CD4-positive, alpha-beta T cell treated with Interleukin-12 subunit alpha and Interleukin-12 subunit beta, for 1 hour (primary cell): Measurements from ENCODE around the gene PPP2R3C.
"Not testable (repeated sequence)": the region's sequence is repeated elsewhere in the genome, so short reads cannot be mapped to it uniquely, and the experiment has no call there.

Experiments used
- DNase-seq: peaks from one replicate; pipeline ENCODE4 v3.0.0-alpha.2; 2020

Gene PPP2R3C

DNA sequence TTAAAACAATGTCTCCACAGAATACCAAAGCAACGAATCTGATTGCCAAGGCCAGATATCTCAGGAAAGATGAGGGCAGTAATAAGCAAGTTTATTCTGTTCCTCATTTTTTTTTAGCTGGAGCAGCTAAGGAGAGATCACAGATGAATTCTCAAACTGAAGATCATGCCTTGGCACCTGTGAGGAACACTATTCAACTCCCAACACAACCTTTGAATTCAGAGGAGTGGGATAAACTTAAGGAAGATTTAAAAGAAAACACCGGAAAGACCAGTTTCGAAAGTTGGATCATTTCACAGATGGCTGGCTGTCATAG lies 1.6 kb upstream of the PPP2R3C start:
- DNase-seq = no peak

DNA sequence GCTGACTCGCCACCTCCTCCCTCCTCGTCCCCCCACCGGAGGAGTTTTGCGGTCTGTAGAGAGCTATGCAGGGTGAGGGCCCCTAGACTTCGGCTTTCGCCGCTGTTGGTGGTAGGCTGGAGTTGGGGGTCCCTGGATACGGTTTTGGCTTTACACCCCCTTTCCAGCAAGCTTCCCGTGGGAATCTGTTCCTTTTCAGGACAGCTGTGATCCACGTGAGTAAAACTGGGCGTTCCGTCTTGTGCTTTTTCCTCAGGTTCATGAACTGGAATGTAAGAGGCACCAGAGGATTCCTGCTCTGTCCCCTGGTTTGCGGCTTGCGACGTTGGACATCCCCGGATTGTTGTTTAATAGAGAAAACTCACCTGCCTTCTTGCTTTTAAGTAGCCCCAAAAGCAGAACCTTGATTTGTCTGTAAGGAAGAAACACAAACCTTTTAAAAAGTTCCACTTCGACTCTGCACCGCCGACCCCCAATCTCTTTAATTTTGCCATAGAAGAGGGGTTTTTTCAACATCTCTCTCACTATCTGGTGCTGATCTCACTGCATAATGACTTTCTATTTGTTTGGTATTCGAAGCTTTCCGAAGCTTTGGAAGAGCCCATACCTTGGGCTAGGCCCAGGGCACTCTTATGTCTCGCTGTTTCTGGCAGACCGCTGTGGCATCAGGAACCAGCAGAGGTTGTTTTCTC lies 1.1 kb upstream of the PPP2R3C start:
- DNase-seq = no peak

- DNase-seq = peak; percentile 12
Observed at GRCh38 chr14:35121026-35121886, 534 bp downstream of the PPP2R3C start.

DNA sequence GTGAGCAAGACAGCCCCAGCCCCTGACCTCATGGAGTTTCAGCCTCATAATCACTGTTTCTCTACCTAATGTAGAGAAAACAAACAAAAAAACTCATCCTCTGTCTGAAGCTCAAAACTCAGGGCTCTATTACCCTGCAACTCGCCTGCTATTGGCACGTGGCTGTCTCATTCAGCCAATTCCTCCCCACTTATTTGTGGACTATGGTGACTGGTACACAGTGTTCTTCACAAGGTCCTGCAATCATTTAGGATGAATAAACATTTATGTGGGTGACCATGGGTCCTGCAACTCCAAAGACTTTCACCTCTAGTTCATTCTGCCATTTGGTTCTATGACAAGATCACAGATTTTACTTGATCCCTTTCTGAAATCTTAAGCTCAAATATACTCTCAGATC lies 4.7 kb downstream of the PPP2R3C start:
- DNase-seq = no peak

- no peak for DNase-seq
Observed at GRCh38 chr14:35116242-35116641, 5.5 kb downstream of the PPP2R3C start.

DNA sequence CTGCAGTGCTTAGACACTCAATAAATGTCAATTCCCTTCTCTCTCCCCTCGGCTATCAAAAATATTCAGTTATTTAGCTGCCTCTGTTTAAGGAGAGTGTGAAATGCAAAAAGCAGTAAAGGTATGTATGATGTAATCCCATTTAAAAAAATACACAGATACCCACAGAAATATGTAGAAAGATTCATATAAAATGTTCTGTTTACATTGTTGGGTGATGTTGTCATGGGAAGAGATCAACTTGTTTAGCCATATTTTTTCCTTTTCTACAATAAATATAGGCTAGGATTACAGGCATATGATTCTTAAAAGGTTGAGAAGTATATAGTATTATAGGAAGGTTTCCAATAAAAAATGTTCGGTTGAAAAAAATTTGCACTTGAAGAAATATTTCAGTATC lies 7.8 kb downstream of the PPP2R3C start:
- no peak for DNase-seq

- DNase-seq = no peak
Observed at GRCh38 chr14:35113308-35113950, 8.4 kb downstream of the PPP2R3C start.

GRCh38 chr14:35112641-35113040 lies 9.1 kb downstream of the PPP2R3C start:
- DNase-seq = no peak

DNA sequence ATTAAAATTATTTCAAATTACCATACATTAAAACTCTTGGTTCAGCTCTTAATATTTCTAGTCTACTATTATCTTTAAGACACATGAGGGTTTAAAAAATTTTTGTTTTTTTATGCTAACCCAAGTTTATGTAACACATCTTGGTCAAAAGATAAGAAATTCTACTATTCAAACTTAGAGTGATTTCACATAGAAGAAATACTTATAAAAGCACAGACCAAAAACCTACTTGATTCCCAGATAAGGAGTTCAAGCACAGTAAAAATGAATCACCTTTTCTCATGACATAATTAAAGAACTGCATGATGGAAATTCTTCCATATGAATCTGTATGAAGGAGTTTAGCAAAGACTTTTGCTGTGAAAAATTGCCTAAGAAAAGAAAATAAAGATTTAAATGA lies 13.9 kb downstream of the PPP2R3C start:
- DNase-seq = no peak

GRCh38 chr14:35094645-35095044 lies 27.1 kb downstream of the PPP2R3C start:
- DNase-seq = not testable (repeated sequence)

- no peak for DNase-seq
Observed at GRCh38 chr14:35088514-35088913, 33.3 kb downstream of the PPP2R3C start.

DNA sequence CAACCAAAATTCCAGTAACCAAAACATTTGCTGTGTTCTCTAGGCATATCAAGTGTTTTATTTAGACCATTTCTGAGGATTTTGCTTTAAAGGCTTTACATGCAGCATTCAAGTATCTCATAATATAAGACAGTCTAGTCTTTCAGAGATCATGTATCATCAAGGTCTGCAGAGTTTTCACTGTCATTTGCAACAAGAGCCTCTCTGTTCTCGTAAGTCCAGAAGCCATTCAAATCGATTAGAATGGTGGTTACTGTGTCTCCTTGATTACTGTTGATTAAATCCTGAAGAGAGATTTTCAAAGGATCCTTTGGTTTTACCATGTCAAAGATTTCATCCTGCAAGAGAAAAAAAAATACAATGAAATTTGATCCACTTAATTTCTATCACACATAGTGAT lies 36.3 kb downstream of the PPP2R3C start:
- no peak for DNase-seq

DNA sequence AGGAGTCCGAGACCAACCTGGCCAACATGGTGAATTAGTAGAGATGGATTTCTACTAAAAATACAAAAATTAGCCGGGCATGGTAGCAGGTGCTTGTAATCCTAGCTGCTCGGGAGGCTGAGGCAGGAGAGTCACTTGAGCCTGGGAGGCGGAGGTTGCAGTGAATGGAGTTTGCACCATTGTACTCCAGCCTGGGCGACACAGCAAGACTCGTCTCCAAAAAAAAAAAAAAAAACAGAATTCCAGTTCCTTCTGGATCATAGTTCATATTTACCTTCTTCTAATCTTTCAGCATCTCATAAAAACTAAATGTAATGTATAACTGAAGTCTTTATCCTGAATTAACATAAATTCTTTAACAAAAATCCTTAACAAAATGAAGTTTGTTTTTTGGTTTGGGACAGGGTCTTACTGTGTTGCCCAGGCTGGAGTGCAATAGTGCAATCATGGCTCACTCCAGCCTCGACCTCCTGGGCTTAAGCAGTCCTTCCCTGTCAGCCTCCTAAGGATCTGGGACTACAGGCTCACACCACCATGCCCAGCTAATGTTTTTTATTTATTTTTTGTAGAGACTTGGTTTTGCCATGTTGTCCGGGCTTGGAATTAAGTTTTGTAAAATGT lies 38.1 kb downstream of the PPP2R3C start:
- DNase-seq = no peak

DNA sequence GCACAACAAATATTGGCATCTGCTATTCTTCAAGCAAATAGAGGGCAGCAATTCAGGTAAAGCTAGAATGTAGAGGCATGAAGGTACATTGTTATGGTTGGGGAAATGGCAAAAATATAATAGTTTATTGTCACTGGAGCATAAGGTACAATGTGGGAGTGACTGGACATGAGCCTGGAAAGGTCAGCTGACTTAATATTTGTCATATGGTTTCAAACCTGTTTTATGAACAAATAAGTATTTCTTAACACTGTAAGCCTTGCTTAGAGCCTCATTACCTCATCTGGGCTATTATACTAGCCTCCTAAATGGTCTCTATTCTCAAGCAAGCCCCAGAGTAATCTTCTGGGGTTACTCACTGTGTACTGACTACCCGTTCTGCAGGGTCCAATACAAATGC lies 42.0 kb downstream of the PPP2R3C start:
- DNase-seq = no peak

- DNase-seq = no peak
Observed at GRCh38 chr14:35078082-35078481, 43.7 kb downstream of the PPP2R3C start.

DNA sequence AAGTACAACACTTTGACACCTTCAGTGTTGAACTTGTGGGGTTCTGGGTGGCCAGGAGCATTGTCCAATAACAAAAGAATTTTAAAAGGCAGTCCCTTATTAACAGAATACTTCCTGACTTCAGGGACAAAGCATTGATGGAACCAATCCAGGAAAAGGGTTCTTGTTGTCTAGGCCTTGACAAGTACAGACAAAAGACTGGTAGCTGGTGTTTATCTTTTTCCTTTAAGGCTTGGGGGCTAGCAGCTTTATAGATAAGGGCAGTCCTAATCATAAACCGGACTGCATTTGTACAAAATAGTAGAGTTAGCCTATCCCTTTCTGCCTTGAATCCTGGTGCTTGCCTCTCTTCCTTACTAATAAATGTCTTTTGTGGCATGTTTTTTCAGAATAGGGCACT lies 48.3 kb downstream of the PPP2R3C start:
- no peak for DNase-seq

DNA sequence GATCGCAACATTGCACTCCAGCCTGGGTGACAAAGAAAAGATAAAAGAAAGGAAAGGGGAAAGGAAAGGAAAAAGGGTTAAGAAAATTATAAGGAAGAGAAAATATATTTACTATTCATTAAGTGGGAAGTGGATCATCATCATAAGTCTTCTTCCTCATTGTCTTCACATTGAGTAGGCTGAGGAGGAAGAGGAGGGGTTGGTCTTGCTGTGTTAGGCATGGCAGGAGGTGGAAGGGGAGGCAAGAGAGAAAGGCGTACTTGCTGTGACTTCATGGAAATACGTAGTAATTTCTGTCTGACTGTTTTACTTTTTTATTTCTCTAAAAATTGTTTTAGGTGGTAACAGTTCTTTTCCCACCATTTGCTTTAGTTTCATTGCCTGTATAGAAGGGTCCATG lies 49.6 kb downstream of the PPP2R3C start:
- DNase-seq = no peak

GRCh38 chr14:35068238-35069012 lies 53.4 kb downstream of the PPP2R3C start:
- no peak for DNase-seq

- DNase-seq = not testable (repeated sequence)
Observed at GRCh38 chr14:35065731-35066130, 56.1 kb downstream of the PPP2R3C start.

DNA sequence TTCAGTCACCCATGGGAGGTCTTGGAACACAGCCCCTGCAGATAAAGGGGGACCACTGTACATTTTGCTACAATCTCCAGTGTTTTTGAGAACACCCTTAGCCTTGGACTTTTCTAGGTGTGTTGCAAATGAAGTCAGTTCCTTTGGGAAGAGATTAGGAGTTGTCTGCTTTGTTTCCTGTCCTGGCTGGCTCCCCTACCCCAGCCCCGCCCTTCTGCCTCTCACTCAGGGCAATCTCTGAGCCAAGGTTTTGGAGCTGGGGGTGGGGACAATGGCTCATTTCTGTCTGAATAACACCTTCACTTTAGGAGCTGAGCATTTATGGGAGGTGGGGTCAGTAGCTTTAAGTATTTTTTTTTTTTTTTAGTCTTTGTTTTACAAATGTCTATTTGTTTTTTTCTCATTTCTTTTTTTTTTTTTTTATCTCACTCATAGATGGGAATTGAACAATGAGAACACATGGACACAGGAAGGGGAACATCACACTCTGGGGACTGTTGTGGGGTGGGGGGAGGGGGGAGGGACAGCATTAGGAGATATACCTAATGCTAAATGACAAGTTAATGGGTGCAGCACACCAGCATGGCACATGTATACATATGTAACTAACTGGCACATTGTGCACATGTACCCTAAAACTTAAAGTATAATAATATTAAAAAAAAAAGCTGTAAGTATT lies 60.5 kb downstream of the PPP2R3C start:
- DNase-seq = not testable (repeated sequence)

DNA sequence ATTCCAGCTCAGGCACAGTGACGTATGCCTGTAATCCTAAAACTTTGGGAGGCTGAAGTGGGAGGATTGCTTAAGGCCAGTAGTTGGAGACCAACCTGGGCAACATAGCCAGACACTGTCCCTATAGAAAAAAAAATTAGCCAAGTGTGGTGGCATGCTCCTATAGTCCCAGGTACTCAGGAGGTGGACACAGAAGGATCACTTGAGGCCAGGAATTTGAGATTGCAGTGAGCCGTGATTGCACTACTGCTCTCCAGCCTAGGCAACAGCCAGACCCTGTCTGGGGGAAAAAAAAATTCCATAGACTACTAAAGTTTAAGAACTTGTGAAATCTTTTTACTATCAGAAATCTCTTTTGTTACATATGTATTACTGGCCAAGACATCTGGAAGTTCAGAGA lies 69.2 kb downstream of the PPP2R3C start:
- no peak for DNase-seq

DNA sequence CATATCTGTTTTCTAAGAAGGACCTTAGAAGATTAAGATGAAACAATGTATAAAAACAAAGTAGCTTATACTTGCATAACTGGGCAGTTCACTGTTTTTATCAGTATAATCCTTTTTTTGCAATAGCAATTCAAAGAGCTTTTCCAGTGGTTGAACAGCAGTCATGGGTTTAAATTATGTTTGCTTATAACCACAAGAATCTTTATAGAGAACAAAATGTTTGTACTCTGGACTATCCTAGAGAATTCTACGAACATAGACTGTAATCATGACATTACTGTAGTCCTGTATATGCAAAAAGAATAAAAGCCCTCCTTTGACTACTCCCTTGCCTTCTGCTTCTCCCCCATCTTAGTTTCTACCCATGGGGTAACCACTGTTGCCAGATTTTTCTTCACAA lies 70.0 kb downstream of the PPP2R3C start:
- DNase-seq = no peak
